WTC11 (cell line): Measurements from ENCODE around the gene BLTP1. TPM values are rescaled to one million over a fixed set of nuclear protein-coding genes. Genes with fewer than 3 reads are reported as not detected.
"Not testable (repeated sequence)": the region's sequence is repeated elsewhere in the genome, so short reads cannot be mapped to it uniquely, and the experiment has no call there.

Experiments used
- ATAC-seq: fragments of 200-7000 bp; cut with Tn5 transposase; 2 replicates; pipeline ENCODE4 v1.10.0; 2021; ENCODE audit warnings: mild to moderate bottlenecking, moderate library complexity
- CTCF ChIA-PET: fragments of 300-600 bp; sonication (Branson Sonifier 250); formaldehyde crosslinking; loops from one replicate; lab custom pipeline; 2021; ENCODE audit warnings: antibody characterized with exemption; lab: Charles Lee
- POLR2A ChIA-PET: fragments of 350-600 bp; sonication (Branson Sonifier 250); formaldehyde crosslinking; loops from one replicate; lab custom pipeline; 2021; ENCODE audit warnings: antibody characterized with exemption; lab: Charles Lee
- DNase-seq: peaks from one replicate; pipeline ENCODE4 v3.0.0; 2021; ENCODE audit warnings: low spot score
- H3K27ac Mint-ChIP-seq: 2 replicates; pipeline ENCODE4 v1.8.0; 2021; ENCODE audit warnings: mixed read lengths
- H3K27me3 Mint-ChIP-seq: 2 replicates; pipeline ENCODE4 v1.8.0; 2021; ENCODE audit warnings: low read depth, mild to moderate bottlenecking, moderate library complexity, mixed read lengths
- H3K36me3 Mint-ChIP-seq: 2 replicates; pipeline ENCODE4 v1.8.0; 2021; ENCODE audit warnings: mixed read lengths
- H3K4me1 Mint-ChIP-seq: 2 replicates; pipeline ENCODE4 v1.8.0; 2022; ENCODE audit warnings: mixed read lengths
- H3K4me3 Mint-ChIP-seq: 2 replicates; pipeline ENCODE4 v1.8.0; 2021; ENCODE audit warnings: mild to moderate bottlenecking, moderate library complexity, mixed read lengths
- H3K9me3 Mint-ChIP-seq: 2 replicates; pipeline ENCODE4 v1.8.0; 2021; ENCODE audit warnings: mixed read lengths
- ARID4B ChIP-seq: sonication (generic); formaldehyde crosslinking; IDR thresholded peaks from 2 replicates; pipeline ENCODE4 v1.8.0; 2023; ENCODE audit warnings: missing genetic modification reagents, mild to moderate bottlenecking, borderline replicate concordance
- ATF1 ChIP-seq: sonication (generic); formaldehyde crosslinking; IDR thresholded peaks from 2 replicates; pipeline ENCODE4 v1.8.1; 2023; ENCODE audit warnings: mild to moderate bottlenecking, moderate library complexity, missing genetic modification reagents
- E2F4 ChIP-seq: sonication (generic); formaldehyde crosslinking; IDR thresholded peaks from 2 replicates; pipeline ENCODE4 v1.8.1; 2022; ENCODE audit warnings: low read depth, mild to moderate bottlenecking, moderate library complexity, missing genetic modification reagents, borderline replicate concordance
- ERG ChIP-seq: fragments of 250-450 bp; sonication (Bioruptor Pico); IDR thresholded peaks from 2 replicates; pipeline ENCODE4 v1.8.0; 2021; ENCODE audit warnings: mild to moderate bottlenecking
- ESRRA ChIP-seq: sonication (generic); formaldehyde crosslinking; IDR thresholded peaks from 2 replicates; pipeline ENCODE4 v1.8.1; 2022; ENCODE audit warnings: mild to moderate bottlenecking, missing genetic modification reagents, borderline replicate concordance
- FOXK1 ChIP-seq: sonication (generic); formaldehyde crosslinking; IDR thresholded peaks from 2 replicates; pipeline ENCODE4 v1.8.0; 2022; ENCODE audit warnings: mild to moderate bottlenecking, moderate library complexity, missing genetic modification reagents
- FOXP1 ChIP-seq: sonication (generic); formaldehyde crosslinking; IDR thresholded peaks from 2 replicates; pipeline ENCODE4 v1.8.0; 2022; ENCODE audit warnings: missing genetic modification reagents, mild to moderate bottlenecking, moderate library complexity, borderline replicate concordance
- NR2C2 ChIP-seq: sonication (generic); formaldehyde crosslinking; IDR thresholded peaks from 2 replicates; pipeline ENCODE4 v1.8.0; 2022; ENCODE audit warnings: mild to moderate bottlenecking, missing genetic modification reagents
- RORB ChIP-seq: fragments of 250-450 bp; sonication (Bioruptor Pico); IDR thresholded peaks from 2 replicates; pipeline ENCODE4 v1.9.0; 2021; ENCODE audit warnings: mild to moderate bottlenecking
- USF1 ChIP-seq: sonication (generic); formaldehyde crosslinking; IDR thresholded peaks from 2 replicates; pipeline ENCODE4 v1.8.0; 2022; ENCODE audit warnings: mild to moderate bottlenecking, missing genetic modification reagents
- ZNF396 ChIP-seq: fragments of 250-450 bp; sonication (Bioruptor Pico); IDR thresholded peaks from 2 replicates; pipeline ENCODE4 v1.8.0; 2021; ENCODE audit warnings: mild to moderate bottlenecking, moderate library complexity, borderline replicate concordance
- total RNA-seq: library from RNA; stranded (reverse); gene quantifications from 3 replicates; pipeline ENCODE4 v1.2.3, GENCODE V29; 2021
- TF ChIP-seq, protein P1 (sequence below): sonication (generic); formaldehyde crosslinking; IDR thresholded peaks from 2 replicates; pipeline ENCODE4 v1.8.0; 2023; ENCODE audit warnings: mild to moderate bottlenecking, missing genetic modification reagents

Gene BLTP1
- total RNA-seq, 1 experiment from 2014 or later: 32.1 TPM

DNA sequence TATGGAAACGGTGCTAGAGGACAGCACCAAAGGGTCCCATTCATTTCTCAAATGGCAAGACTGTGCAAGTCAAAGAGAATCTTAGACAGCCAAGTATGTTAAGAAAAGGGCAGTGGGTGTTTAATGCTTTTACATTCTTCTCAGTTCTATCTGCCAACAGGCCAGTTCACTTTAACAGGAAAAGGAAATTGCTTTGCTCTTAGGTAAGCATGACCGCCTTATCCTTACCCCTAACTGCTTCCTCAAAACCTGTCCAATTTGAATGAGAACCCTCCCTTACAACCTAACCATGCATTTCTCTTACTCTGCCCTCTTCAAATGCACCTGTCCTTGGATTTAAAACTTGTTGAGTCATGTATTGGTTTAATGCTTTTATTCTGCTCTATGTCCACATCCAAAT is 44.5 kb upstream of the BLTP1 start:
- Mint-ChIP-seq H3K27me3 (peaks cover 17% of the 10 kb centered on the region), H3K27ac (no peak overlapping the region), H3K36me3 (no peaks in the 10 kb centered on the region; the same call in 1 of the 2 replicates), H3K4me3 (no peak overlapping the region), H3K4me1 (peaks cover 20% of the 10 kb centered on the region), H3K9me3 (0 out of 2 replicates have a peak, but pooled peaks cover 11% of the 10 kb centered on the region)
- TF ChIP-seq NR2C2 (no peak), ERG (CRISPR knock-in tag) (no peak), ARID4B (no peak), USF1 (no peak), ATF1 (CRISPR knock-in tag) (no peak), RORB (no peak), ESRRA (no peak), ZNF396 (CRISPR knock-in tag) (no peak), E2F4 (CRISPR knock-in tag) (no peak)
- TF ChIP-seq, protein P1, sequence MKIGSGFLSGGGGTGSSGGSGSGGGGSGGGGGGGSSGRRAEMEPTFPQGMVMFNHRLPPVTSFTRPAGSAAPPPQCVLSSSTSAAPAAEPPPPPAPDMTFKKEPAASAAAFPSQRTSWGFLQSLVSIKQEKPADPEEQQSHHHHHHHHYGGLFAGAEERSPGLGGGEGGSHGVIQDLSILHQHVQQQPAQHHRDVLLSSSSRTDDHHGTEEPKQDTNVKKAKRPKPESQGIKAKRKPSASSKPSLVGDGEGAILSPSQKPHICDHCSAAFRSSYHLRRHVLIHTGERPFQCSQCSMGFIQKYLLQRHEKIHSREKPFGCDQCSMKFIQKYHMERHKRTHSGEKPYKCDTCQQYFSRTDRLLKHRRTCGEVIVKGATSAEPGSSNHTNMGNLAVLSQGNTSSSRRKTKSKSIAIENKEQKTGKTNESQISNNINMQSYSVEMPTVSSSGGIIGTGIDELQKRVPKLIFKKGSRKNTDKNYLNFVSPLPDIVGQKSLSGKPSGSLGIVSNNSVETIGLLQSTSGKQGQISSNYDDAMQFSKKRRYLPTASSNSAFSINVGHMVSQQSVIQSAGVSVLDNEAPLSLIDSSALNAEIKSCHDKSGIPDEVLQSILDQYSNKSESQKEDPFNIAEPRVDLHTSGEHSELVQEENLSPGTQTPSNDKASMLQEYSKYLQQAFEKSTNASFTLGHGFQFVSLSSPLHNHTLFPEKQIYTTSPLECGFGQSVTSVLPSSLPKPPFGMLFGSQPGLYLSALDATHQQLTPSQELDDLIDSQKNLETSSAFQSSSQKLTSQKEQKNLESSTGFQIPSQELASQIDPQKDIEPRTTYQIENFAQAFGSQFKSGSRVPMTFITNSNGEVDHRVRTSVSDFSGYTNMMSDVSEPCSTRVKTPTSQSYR (CRISPR knock-in tag): no peak
- POLR2A ChIA-PET: no interaction called here
- CTCF ChIA-PET: no interaction called here
- ATAC-seq (no peak), DNase-seq (no peak)

DNA sequence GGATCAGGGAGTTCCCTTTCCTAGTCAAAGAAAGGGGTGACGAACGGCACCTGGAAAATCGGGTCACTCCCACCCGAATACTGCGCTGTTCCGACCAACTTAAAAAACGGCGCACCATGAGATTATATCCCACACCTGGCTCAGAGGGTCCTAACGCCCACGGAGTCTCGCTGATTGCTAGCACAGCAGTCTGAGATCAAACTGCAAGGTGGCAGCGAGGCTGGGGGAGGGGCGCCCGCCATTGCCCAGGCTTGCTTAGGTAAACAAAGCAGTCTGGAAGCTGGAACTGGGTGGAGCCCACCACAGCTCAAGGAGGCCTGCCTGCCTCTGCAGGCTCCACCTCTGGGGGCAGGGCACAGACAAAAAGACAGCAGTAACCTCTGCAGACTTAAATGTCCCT is 41.8 kb upstream of the BLTP1 start:
- H3K4me1 Mint-ChIP-seq: peaks cover 20% of the 10 kb centered on the region
- H3K4me3 Mint-ChIP-seq, POLR2A ChIA-PET, H3K27me3 Mint-ChIP-seq, H3K36me3 Mint-ChIP-seq, H3K27ac Mint-ChIP-seq, ATAC-seq, CTCF ChIA-PET: not testable (repeated sequence)
- 0 out of 2 replicates have a peak, but pooled peaks cover 11% of the 10 kb centered on the region for H3K9me3 Mint-ChIP-seq
- DNase-seq: peak; percentile 54
- peak; percentile 32; the same call in 1 of the 2 replicates for TF ChIP-seq FOXP1 (CRISPR knock-in tag)
- TF ChIP-seq, protein P1 (CRISPR knock-in tag): 0 out of 2 replicates have a peak, but pooled peaks have one; percentile 53
- 0 out of 2 replicates have a peak, but pooled peaks have one; percentile 40 for TF ChIP-seq FOXK1 (CRISPR knock-in tag)
